Muscle layer of duodenum (tissue), 2 donors: ENCODE data around the gene KLK10.
"Not testable (repeated sequence)": the region's sequence is repeated elsewhere in the genome, so short reads cannot be mapped to it uniquely, and the experiment has no call there.

Experiments used
- H3K27ac ChIP-seq: one replicate; pipeline ENCODE4 v1.7.0; 2013; ENCODE audit warnings: mild to moderate bottlenecking, low read length
- H3K27me3 ChIP-seq: one replicate; pipeline ENCODE4 v1.7.0; 2013; ENCODE audit warnings: low read depth, mild to moderate bottlenecking, control low read depth, low read length
- H3K36me3 ChIP-seq, 2 donors: one replicate each; pipeline ENCODE4 v1.7.0; 2013; ENCODE audit warnings: low read length in 2 of 2, control low read depth in 1 of 2, mild to moderate bottlenecking in 1 of 2; ENCODE audit not compliant: insufficient read depth in 2 of 2, control insufficient read depth in 1 of 2
- H3K4me1 ChIP-seq, 2 donors: one replicate each; pipeline ENCODE4 v1.7.0; 2013; ENCODE audit warnings: low read length in 2 of 2, mild to moderate bottlenecking in 2 of 2, control low read depth in 1 of 2, moderate library complexity in 1 of 2; ENCODE audit not compliant: insufficient read depth in 2 of 2, control insufficient read depth in 1 of 2
- H3K4me3 ChIP-seq, 2 donors: one replicate each; pipeline ENCODE4 v1.7.0; 2013; ENCODE audit warnings: low read length in 2 of 2, low read depth in 1 of 2, mild to moderate bottlenecking in 1 of 2
- H3K9me3 ChIP-seq, 2 donors: one replicate each; pipeline ENCODE4 v1.7.0; 2013; ENCODE audit warnings: low read length in 2 of 2, control low read depth in 1 of 2, mild to moderate bottlenecking in 1 of 2; ENCODE audit not compliant: control insufficient read depth in 1 of 2
- donor health status: healthy.

The KLK10 gene

DNA sequence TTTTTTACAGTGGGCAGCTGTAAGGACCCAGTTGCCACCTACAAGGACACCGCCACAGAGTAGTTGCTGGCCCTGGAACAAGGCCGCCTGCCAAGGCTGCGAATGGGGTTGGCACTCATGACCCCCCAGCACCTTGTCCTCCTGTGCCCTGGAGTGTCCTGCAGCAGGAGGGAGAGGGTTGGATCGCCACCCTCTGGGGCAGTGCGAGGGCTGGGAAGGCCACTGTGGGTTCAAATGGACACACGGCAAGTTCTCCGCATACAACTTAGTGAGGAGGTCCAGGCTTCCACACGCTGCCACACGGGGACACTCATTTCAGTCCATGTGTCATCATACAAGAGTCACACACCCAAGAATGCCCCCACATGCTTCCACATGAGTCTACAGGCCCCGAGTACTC, 19.1 kb downstream of the KLK10 start:
- Histone ChIP-seq H3K27me3 (peaks cover 7% of the 10 kb centered on the region), H3K4me1 (no peaks in the 10 kb centered on the region), H3K27ac (no peak overlapping the region), H3K9me3 (no peaks in the 10 kb centered on the region), H3K4me3 (no peak overlapping the region), H3K36me3 (no peaks in the 10 kb centered on the region)

DNA sequence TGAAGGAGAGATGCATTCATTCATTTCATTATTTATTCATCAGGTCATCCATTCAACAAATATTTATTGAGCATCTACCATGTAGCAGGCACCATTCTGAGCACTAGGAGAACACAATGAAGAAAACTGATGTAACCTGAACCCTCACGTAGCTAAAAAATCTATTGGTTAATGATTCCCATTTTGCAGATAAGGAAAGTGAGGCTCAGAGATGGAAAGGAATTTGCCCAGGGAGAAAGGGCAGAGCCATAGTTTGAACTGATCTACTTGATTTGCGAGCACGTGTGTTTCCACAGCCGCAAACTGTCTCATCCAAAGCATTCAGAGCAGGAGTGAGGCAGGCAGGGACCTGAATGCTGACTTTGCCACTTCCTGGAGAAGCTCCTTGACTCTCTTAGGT, 20.8 kb downstream of the KLK10 start:
- no peaks in the 10 kb centered on the region for H3K4me1 ChIP-seq
- H3K27ac ChIP-seq = no peak overlapping the region
- no peak overlapping the region for H3K4me3 ChIP-seq
- H3K9me3 ChIP-seq = no peaks in the 10 kb centered on the region
- peaks cover 7% of the 10 kb centered on the region for H3K27me3 ChIP-seq
- H3K36me3 ChIP-seq = no peaks in the 10 kb centered on the region

DNA sequence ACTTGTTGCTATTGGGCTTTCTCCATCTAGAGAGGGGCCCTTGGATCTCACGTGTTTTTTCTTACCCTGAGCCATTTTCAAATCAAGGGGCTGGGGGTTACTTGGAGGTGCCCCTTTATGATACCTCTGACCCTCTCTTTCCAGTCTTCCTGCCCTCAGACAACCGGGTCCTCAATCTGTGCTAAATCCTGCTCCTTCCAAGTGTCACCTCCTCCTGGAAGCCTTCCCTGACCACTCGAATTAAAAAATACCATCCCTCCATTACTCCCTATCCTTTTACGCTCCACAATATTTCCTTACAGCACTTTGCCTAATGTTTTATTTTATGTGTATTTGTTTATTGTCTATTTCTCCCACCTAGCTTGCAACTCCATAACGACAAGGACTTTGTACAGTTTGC, 21.4 kb downstream of the KLK10 start:
- H3K27me3 ChIP-seq = peaks cover 7% of the 10 kb centered on the region
- no peaks in the 10 kb centered on the region for H3K9me3 ChIP-seq
- H3K27ac ChIP-seq = no peak overlapping the region
- no peak overlapping the region for H3K4me3 ChIP-seq
- H3K4me1 ChIP-seq = no peaks in the 10 kb centered on the region
- no peaks in the 10 kb centered on the region for H3K36me3 ChIP-seq

DNA sequence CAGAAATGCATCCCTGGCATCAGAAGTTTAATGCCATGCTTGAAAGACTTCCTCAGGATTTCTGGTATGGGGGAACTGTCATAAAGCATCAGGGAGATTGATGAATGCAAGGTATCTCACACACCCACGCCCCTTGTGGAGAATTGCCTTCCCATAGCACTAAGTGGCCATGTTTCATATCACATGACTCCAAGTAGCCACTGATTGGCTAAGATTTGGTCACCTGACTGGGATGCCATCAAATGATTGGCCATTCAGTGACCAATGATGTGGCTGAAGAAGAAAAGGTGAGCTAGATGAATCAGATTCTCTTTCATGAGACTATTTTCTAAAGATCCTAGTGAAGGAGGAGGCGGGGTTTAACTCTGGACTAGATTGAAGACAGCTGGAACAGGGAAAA, 25.4 kb downstream of the KLK10 start:
- H3K4me3 ChIP-seq = no peak overlapping the region
- no peaks in the 10 kb centered on the region for H3K9me3 ChIP-seq
- no peak overlapping the region for H3K27ac ChIP-seq
- no peaks in the 10 kb centered on the region for H3K36me3 ChIP-seq
- no peaks in the 10 kb centered on the region for H3K4me1 ChIP-seq
- H3K27me3 ChIP-seq = no peaks in the 10 kb centered on the region

DNA sequence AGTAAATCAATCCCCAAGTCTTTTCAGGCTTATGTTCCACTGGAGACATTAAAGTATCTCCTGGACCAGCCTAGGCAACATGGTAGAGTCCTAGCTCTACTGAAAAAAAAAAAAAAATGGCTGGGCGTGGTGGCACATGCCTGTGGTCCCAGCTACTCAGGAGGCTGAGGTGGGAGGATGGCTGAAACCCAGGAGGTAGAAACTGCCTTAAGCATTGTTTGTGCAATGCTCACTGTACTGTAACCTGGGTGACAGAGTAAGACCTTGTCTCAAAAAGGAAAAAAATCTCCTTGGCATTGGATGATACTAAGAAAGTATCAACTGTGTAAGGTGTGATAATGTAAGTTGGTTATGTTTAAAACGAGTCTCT, 26.9 kb downstream of the KLK10 start:
- Histone ChIP-seq H3K4me1 (no peaks in the 10 kb centered on the region), H3K36me3 (no peaks in the 10 kb centered on the region), H3K9me3 (no peaks in the 10 kb centered on the region), H3K27ac (no peak overlapping the region), H3K27me3 (no peaks in the 10 kb centered on the region), H3K4me3 (no peak overlapping the region)

DNA sequence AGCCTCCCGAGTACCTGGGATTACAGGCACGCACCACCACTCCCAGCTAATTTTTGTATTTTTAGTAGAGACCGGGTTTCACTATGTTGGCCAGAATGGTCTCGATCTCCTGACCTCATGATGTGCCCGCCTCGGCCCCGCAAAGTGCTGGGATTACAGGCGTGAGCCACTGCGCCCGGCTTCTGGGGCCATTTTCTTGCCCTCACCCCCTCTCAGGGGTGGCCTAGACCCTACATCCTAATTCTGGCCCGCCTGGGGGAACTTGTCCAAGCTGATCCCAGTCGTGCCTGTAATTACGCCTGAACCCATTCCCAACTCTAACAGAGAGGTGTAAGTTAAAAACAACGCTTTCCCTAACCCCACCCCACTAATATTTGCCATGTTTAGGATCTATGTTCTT, 35.1 kb downstream of the KLK10 start:
- not testable (repeated sequence) for H3K4me3 ChIP-seq, H3K27me3 ChIP-seq, H3K27ac ChIP-seq

DNA sequence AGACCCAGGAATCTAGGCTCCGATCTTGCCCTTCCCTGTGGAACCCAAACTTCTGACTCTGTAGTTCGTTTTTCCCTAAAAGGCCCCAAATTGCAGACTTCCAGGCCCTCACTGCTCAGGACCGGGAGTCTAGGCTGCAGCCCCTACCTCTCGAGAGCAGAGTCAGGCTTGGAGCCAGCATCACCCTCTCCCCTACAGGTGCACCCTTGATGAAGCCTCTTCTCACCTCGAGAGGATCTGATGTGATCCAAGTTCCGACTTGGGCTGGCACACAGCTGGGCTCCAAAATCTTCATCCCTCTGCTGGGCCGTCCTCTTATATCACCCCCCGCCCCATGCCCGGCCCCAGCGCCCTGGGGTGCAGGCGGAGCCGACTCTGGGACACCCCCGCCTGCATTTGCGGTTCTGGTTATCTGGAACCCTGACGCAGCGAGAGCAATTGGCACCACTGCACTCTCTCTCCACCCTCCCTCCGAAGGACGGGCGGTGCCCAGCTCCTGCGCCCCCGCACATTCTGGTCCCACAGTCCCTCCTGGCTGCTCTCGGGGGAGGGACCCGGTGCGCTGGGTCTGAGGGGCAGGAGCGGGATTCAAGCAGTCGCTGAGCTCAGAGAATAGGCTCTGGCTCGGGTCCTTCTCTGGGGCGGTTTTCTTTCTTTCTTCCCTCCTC, 35.8 kb downstream of the KLK10 start, which contains the start of gene KLK7:
Gene KLK7 (minus strand): TSS at position 293 of the 668 bp plus-strand sequence. CDS start 1,518 bp downstream, outside the sequence.
- Histone ChIP-seq H3K9me3 (peaks cover 0 to 3% of the 10 kb centered on the region in 2 donors), H3K4me1 (no peaks in the 10 kb centered on the region), H3K27me3 (no peaks in the 10 kb centered on the region), H3K36me3 (no peaks in the 10 kb centered on the region), H3K4me3 (no peak within 1 kb of the TSS), H3K27ac (no peak within 1 kb of the TSS)

More for the DNA sequence above, 35.1 kb downstream of the KLK10 start:
- H3K36me3 ChIP-seq, H3K4me1 ChIP-seq, H3K9me3 ChIP-seq: not testable (repeated sequence)

DNA sequence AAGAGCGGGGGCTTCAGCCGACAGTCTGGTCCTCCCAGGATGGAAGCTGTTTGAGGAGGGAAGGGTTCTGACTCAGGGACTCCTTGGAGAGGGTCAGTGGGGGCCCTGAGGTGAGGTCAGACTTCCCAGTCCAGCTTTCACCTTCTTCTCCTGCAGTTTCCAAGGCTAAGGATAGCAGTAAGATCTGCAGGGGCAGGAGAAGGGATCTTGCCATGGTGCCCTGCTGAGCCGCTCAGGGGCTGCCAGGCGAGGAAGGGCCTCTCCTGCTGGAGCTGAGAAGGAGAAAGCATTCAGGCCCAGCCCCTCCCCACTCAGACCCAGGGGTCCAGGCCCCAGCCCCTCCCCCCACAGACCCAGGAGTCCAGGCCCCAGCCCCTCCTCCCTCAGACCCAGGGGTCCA, 37.3 kb downstream of the KLK10 start:
- H3K27ac ChIP-seq = no peak overlapping the region
- H3K36me3 ChIP-seq = no peaks in the 10 kb centered on the region
- H3K27me3 ChIP-seq = no peaks in the 10 kb centered on the region
- H3K9me3 ChIP-seq = peaks cover 0 to 3% of the 10 kb centered on the region in 2 donors
- H3K4me1 ChIP-seq = no peaks in the 10 kb centered on the region
- H3K4me3 ChIP-seq = no peak overlapping the region

DNA sequence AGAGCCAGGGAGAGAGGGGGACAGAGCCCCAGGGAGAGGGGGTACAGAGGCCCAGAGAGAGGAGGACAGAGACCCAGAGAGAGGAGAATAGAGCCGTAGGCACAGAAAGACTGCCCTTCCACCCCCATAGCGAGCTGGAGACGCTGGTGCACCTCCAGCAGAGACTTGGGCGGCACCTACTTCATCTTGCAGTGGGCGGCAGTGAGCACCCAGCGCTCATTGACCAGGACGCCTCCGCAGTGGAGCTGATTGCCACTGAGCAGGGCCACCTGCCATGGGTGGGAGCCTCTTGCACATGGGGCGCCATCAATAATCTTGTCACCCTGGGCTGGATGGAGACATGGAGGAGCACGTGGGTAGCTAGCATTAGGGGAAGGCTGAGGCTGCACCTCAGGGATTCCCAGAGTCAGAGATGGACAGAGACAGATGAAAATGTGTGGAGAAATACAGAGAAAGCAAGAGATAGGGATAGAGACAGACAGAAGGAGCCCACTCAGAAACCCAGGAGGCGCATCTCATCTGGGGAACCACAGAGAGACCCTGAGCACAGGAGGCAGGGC, 37.8 kb downstream of the KLK10 start:
- no peak overlapping the region for H3K4me3 ChIP-seq
- H3K9me3 ChIP-seq = peaks cover 0 to 3% of the 10 kb centered on the region in 2 donors
- no peaks in the 10 kb centered on the region for H3K36me3 ChIP-seq
- no peaks in the 10 kb centered on the region for H3K4me1 ChIP-seq
- no peak overlapping the region for H3K27ac ChIP-seq
- H3K27me3 ChIP-seq = no peaks in the 10 kb centered on the region

DNA sequence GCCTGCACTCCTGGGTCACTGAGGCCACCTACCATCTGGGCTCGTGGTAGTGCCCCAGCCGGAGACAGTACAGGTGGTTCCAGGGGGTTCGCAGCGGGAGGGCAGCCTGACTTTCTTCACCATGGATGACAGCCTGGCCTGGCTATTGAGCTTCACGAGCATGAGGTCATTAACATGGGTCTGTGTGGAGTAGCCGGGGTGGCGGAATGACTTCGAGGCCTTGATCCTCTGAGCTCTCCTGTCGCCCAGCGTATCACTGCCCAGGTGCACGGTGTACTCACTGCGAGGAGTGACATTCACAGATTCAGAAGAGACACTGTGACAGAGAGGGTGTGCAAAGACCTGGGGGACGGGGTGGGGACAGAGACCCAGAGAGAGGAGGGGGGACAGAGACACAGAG, 39.3 kb downstream of the KLK10 start:
- H3K4me1 ChIP-seq = no peaks in the 10 kb centered on the region
- H3K9me3 ChIP-seq = peaks cover 0 to 3% of the 10 kb centered on the region in 2 donors
- no peaks in the 10 kb centered on the region for H3K36me3 ChIP-seq
- no peak overlapping the region for H3K27ac ChIP-seq
- H3K4me3 ChIP-seq = no peak overlapping the region
- H3K27me3 ChIP-seq = no peaks in the 10 kb centered on the region

DNA sequence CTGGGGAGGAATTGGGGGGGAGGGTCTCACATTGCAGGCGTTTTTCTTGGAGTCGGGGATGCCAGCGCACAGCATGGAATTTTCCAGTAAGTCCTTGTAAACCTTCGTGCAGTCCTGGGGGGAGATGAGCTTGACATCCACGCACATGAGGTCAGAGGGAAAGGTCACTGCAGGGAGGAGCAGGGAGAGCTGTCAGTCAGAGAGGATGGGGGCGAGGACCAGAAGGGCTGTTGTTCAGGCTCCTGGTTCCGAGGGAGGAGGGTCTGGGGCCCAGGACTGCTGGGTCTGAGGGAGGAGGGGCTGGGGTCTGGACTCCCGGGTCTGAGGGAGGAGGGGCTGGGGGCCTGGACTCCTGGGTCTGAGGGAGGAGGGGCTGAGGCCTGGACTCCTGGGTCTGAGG, 39.8 kb downstream of the KLK10 start:
- no peaks in the 10 kb centered on the region for H3K36me3 ChIP-seq
- H3K27ac ChIP-seq = no peak overlapping the region
- H3K27me3 ChIP-seq = no peaks in the 10 kb centered on the region

More for the DNA sequence above, 39.8 kb downstream of the KLK10 start:
- Histone ChIP-seq H3K4me3 (no peak overlapping the region), H3K4me1 (no peaks in the 10 kb centered on the region), H3K9me3 (no peaks in the 10 kb centered on the region)
